GM12865 (cell line): ENCODE results near the gene SMARCE1.

Source experiments
- DNase-seq: peaks from one replicate; pipeline ENCODE4 v3.0.0; 2010; ENCODE audit warnings: low read depth
- H3K4me3 ChIP-seq: 2 replicates; pipeline ENCODE4 v1.5.1; 2011; ENCODE audit warnings: mild to moderate bottlenecking, low read depth, low read length, control low read depth
- TF ChIP-seq, protein P1 (sequence below): IDR thresholded peaks from 2 replicates; pipeline ENCODE4 v1.5.1; 2011; ENCODE audit warnings: low read length, control low read depth, low read depth, inconsistent platforms; ENCODE audit not compliant: insufficient read depth; ENCODE audit errors: missing control alignments

SMARCE1 gene

DNA sequence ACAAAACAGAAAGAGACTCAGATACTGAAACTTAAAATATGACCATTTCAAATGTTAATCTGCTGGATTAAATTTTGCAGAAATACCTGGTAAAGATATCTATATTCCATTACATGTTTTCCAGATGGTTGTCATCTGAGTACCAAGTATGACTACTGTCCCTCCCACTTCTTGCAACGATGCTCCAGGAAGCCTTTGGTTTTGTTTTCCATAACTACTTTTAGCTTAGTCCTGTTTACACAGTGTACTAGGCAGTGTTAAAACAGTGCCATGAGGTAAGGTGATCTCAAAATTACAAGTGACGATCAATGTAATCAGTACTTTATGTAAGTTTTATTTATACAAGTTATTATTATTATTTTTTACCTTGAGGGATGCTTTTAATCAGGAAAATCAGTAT is 17.8 kb downstream of the SMARCE1 start:
- TF ChIP-seq, protein P1, sequence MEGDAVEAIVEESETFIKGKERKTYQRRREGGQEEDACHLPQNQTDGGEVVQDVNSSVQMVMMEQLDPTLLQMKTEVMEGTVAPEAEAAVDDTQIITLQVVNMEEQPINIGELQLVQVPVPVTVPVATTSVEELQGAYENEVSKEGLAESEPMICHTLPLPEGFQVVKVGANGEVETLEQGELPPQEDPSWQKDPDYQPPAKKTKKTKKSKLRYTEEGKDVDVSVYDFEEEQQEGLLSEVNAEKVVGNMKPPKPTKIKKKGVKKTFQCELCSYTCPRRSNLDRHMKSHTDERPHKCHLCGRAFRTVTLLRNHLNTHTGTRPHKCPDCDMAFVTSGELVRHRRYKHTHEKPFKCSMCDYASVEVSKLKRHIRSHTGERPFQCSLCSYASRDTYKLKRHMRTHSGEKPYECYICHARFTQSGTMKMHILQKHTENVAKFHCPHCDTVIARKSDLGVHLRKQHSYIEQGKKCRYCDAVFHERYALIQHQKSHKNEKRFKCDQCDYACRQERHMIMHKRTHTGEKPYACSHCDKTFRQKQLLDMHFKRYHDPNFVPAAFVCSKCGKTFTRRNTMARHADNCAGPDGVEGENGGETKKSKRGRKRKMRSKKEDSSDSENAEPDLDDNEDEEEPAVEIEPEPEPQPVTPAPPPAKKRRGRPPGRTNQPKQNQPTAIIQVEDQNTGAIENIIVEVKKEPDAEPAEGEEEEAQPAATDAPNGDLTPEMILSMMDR = no peak
- H3K4me3 ChIP-seq = no peak overlapping the region
- DNase-seq = no peak

DNA sequence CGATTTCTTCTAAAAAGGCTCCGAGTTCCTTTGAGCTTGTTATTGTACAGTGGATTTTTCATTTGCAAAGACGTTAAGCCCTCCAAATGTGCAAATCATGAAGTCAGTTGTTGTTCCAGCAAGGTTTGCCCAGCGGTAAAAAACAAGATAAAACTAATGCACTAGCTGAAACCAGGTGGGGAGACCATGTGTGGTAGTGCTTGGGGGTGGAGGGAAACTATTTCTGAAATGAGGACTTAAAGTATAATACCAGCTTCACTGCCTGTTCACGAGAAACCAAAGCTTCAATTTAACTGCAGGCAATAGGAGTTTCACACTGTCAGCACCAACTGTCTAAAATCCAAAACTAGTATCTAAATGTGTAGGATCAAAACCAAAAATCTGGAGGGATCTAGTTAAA is 22.3 kb downstream of the SMARCE1 start:
- TF ChIP-seq, protein P1 = no peak

DNA sequence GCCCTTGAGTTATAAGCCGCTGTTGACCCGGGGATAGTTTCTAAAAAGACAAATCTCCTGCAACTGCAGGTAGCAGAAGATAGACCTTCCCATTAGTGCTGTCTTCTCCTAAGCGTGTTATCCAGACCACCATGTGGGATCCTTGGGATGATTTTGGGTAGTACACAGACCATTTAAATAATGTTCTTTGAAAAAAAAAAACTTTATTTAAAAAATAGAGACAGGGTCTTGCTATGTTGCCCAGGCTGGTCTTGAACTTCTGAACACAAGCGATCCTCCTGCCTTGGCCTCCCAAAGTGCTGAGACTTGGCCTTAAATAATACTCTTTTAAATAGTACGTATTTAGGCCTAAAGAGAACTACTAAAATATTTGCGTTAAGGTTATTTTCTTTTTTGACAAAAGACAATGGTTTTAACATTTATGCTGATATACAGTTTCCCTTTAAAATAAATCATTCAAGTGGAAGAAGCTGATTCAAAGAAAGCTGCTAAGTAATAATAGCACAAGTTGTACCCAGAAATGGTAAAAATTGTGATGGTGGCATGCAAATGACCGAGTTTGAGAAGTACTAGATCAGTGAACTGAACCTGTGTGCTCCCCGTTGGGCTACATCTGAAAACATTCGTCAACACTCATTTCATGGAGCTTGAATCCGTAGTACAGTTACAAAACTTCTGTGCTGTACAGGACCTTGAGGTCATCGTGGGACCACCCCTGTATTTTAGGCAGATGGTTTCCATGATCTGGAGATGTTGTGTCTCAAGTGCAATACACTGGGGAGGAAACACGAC is 24.0 kb downstream of the SMARCE1 start:
- TF ChIP-seq, protein P1 = no peak
- H3K4me3 ChIP-seq = no peak overlapping the region
- no peak for DNase-seq

More for the DNA sequence above, 22.3 kb downstream of the SMARCE1 start:
- no peak overlapping the region for H3K4me3 ChIP-seq
- no peak for DNase-seq

DNA sequence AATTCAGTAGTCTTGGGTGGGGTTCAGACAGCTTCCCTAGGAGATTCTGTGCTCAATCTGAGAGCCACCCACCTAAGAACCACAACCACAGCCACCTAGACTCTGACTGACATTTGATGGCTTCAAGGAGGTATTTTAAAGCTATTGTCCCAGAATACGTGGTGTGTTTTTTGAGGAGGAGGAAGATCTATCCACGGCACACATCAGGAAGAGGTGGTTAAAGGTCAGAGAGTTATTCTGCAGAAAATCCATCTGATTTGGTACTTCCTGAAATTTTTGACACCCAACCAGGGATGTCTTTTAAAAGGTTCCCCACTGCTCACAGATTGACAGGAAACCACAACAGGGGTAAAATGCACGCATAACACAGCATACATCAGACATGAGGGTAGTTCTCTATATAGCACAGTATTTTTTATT is 25.1 kb downstream of the SMARCE1 start:
- no peak overlapping the region for H3K4me3 ChIP-seq
- no peak for DNase-seq
- TF ChIP-seq, protein P1 = no peak

DNA sequence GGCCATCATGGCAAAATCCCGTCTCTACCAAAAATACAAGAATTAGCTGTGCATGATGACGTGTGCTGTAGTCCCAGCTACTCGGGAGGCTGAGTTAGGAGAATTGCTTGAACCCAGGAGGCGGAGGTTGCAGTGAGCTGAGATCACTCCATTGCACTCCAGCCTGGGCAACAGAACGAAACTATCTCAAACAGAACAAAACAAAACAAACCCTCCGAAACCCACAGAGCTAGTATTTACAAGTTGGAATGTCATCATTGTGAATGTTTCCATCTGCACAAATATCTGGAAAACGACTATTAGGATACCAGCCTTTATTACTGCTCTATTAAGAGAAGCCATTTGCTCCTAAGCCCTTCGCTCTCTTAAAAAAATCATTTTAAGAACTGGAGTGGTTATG is 26.0 kb downstream of the SMARCE1 start:
- TF ChIP-seq, protein P1 = no peak
- no peak overlapping the region for H3K4me3 ChIP-seq
- DNase-seq = no peak

DNA sequence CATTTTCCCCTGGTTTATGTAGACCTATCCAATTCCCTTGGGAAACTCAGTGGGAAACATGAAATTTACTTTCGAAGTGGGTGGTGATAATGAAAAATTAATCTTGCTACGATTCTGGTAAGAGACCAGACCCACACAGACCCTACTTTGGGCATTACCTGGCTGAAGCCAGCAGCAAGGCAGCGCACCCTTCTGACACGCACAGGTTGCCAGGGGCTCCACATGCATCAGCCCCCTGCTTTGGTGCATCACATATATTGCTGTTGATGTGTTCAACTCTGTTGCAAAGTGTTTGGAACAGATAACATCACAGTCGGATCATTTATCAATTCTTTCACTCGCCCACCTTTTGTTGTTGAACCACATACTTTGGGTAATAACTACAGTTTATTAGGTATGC is 26.6 kb downstream of the SMARCE1 start:
- no peak overlapping the region for H3K4me3 ChIP-seq
- DNase-seq = no peak
- TF ChIP-seq, protein P1 = no peak
